CD4-positive, alpha-beta T cell treated with Interleukin-6 for 4 hours (primary cell): ENCODE measurements around the gene CSNK1E.

ENCODE experiments used
- DNase-seq: peaks from one replicate; pipeline ENCODE4 v3.0.0-alpha.2; 2020; ENCODE audit warnings: mixed read lengths

CSNK1E gene

GRCh38 chr22:38246046-38246658, 71.1 kb downstream of the CSNK1E start:
- no peak for DNase-seq

- DNase-seq: no peak
These were observed 73.1 kb downstream of the CSNK1E start for GRCh38 chr22:38244106-38244505.

- no peak for DNase-seq
These were observed 74.0 kb downstream of the CSNK1E start for GRCh38 chr22:38243007-38243765.

DNA sequence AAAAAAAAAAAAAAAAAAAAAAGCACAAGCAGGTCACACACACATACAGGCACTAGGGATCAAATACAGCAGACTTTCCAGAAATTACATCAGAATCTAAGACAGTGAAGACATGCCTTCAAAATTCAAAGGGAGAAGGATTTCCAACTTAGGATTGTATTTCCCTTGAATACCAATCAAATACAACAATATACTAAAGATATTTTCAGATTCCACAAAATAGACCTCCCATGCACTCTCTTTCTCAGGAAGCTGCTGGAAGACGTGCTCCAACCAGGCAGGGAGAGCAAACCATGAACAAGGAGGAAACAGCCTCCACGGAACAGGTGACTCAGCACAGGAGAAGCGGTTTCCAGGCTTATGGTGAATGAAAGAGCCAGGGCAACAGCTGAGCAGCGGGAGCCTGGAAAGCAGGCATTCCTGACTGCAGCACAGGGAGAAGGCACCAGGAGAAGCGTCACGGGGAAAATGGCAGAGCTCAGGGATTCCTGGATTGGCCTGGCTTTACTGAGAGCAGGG, 76.4 kb downstream of the CSNK1E start:
- no peak for DNase-seq
